K562 (cell line): ENCODE measurements around the gene RHOF. TPM values are rescaled to one million over a fixed set of nuclear protein-coding genes. Genes with fewer than 3 reads are reported as not detected.

Source experiments
- FIP1L1 ChIP-seq: fragments of 200-400 bp; formaldehyde crosslinking; IDR thresholded peaks from 2 replicates; pipeline ENCODE4 v1.6.1; 2018; ENCODE audit warnings: mild to moderate bottlenecking, low read depth, low read length; ENCODE audit not compliant: poor library complexity, severe bottlenecking
- FOXP4 ChIP-seq: sonication (generic); formaldehyde crosslinking; IDR thresholded peaks from 2 replicates; pipeline ENCODE4 v1.8.0; 2022; ENCODE audit warnings: mild to moderate bottlenecking, missing genetic modification reagents, borderline replicate concordance
- GTF2B ChIP-seq: IDR thresholded peaks from 2 replicates; pipeline ENCODE4 v1.6.1; 2011; ENCODE audit not compliant: insufficient read length; ENCODE audit errors: extremely low read depth
- HINFP ChIP-seq: fragments of 450-650 bp; conservative IDR thresholded peaks from 2 replicates; pipeline ENCODE4 v1.6.1; 2016; ENCODE audit warnings: missing genetic modification characterization, low read depth, mild to moderate bottlenecking, control low read depth, missing compliant biosample characterization
- HLTF ChIP-seq: fragments of 450-650 bp; IDR thresholded peaks from 2 replicates; pipeline ENCODE4 v1.6.1; 2016
- JUN ChIP-seq, 2 experiments: sonication (generic) in 1 of 2; formaldehyde crosslinking in 1 of 2; IDR thresholded peaks; 2 replicates each; pipeline versions ENCODE4 v1.6.1 to v1.8.0; 2012 to 2022; ENCODE audit warnings: borderline replicate concordance in 2 of 2, mild to moderate bottlenecking in 2 of 2, improper control_type of control experiment in 1 of 2, low read depth in 1 of 2, low read length in 1 of 2, missing genetic modification reagents in 1 of 2
- NBN ChIP-seq: fragments of 450-650 bp; IDR thresholded peaks from 2 replicates; pipeline ENCODE4 v1.6.1; 2016; ENCODE audit warnings: low read depth, mild to moderate bottlenecking
- NFRKB ChIP-seq: fragments of 450-650 bp; IDR thresholded peaks from 2 replicates; pipeline ENCODE4 v1.6.1; 2016; ENCODE audit warnings: low read depth
- PCBP1 ChIP-seq: fragments of 200-400 bp; formaldehyde crosslinking; IDR thresholded peaks from 2 replicates; pipeline ENCODE4 v1.6.1; 2018; ENCODE audit warnings: mild to moderate bottlenecking, low read depth, low read length; ENCODE audit not compliant: poor library complexity, severe bottlenecking
- PCBP2 ChIP-seq: fragments of 200-400 bp; formaldehyde crosslinking; IDR thresholded peaks from 2 replicates; pipeline ENCODE4 v1.6.1; 2018; ENCODE audit warnings: low read length, low read depth, mild to moderate bottlenecking, moderate library complexity; ENCODE audit not compliant: poor library complexity, severe bottlenecking
- PML ChIP-seq: IDR thresholded peaks from 2 replicates; pipeline ENCODE4 v1.6.1; 2012; ENCODE audit warnings: low read length, inconsistent platforms
- POLR3A ChIP-seq: IDR thresholded peaks from 2 replicates; pipeline ENCODE4 v1.6.1; 2011; ENCODE audit warnings: borderline replicate concordance, mild to moderate bottlenecking, moderate library complexity; ENCODE audit not compliant: insufficient read length, insufficient read depth; ENCODE audit errors: extremely low read depth
- SOX6 ChIP-seq: fragments of 450-650 bp; IDR thresholded peaks from 2 replicates; pipeline ENCODE4 v1.6.1; 2014; ENCODE audit warnings: mild to moderate bottlenecking
- TFE3 ChIP-seq: fragments of 450-650 bp; formaldehyde crosslinking; IDR thresholded peaks from 2 replicates; pipeline ENCODE4 v1.4.0; 2020; ENCODE audit warnings: mild to moderate bottlenecking, mixed read lengths
- ZBTB26 ChIP-seq: fragments of 450-650 bp; formaldehyde crosslinking; IDR thresholded peaks from 2 replicates; pipeline ENCODE4 v1.4.0; 2022; ENCODE audit warnings: missing genetic modification characterization
- ZNF589 ChIP-seq: fragments of 200-800 bp; sonication (Bioruptor generic); IDR thresholded peaks from 2 replicates; pipeline ENCODE4 v1.6.1; 2016; ENCODE audit warnings: low read depth, missing genetic modification characterization, missing compliant biosample characterization
- ZNF766 ChIP-seq: fragments of 200-800 bp; sonication (Bioruptor generic); conservative IDR thresholded peaks from 2 replicates; pipeline ENCODE4 v1.6.1; 2016; ENCODE audit warnings: missing genetic modification characterization, missing compliant biosample characterization
- ZNF778 ChIP-seq: fragments of 450-650 bp; formaldehyde crosslinking; IDR thresholded peaks from 2 replicates; pipeline ENCODE4 v1.4.0; 2020; ENCODE audit warnings: mild to moderate bottlenecking, moderate library complexity
- polyA plus RNA-seq, 8 experiments: library from polyadenylated mRNA; depleted of rRNA in 4 of 8; stranded (reverse) in 5 of 8; unstranded in 3 of 8; fragments of >200 nt; fragmentation: Nextera tagmentation in 2 of 8; fragmentation: Illumina TruSeq in 1 of 8; extraction: Ambion mirVana in 2 of 8; extraction: Trizol in 1 of 8; gene quantifications; 2 replicates each; pipeline versions ENCODE4 v1.2.1 to v1.2.3, GENCODE V29; 2011 to 2014; ENCODE audit warnings: inconsistent platforms in 1 of 8, missing spikeins in 1 of 8
- total RNA-seq, 7 experiments: library from RNA; depleted of rRNA in 6 of 7; stranded (reverse); fragments of >200 nt in 6 of 7; fragmentation: Illumina TruSeq in 2 of 7; extraction: Trizol in 2 of 7; gene quantifications; 2 replicates each; pipeline versions ENCODE4 v1.2.1 to v1.2.3, GENCODE V29; 2011 to 2021; ENCODE audit warnings: low replicate concordance in 1 of 7

RHOF gene
- total and polyA plus RNA-seq, 9 of the 15 experiments (the other 6 are each of a cell fraction or from before 2014, with no cell fraction given): 0.13 to 10.1 (median 4.0) TPM

- peak; percentile 0 for TF ChIP-seq PCBP1
- TF ChIP-seq FOXP4 (CRISPR knock-in tag): 0 out of 2 replicates have a peak, but pooled peaks have one; percentile 62
- no peak for TF ChIP-seq GTF2B
- TF ChIP-seq ZNF778: no peak
- TF ChIP-seq TFE3 (CRISPR knock-in tag): 0 out of 2 replicates have a peak, but pooled peaks have one; percentile 14
- no peak; the same call in 1 of the 2 replicates for TF ChIP-seq ZNF766 (CRISPR knock-in tag)
- peak; percentile 90; the same call in 1 of the 2 replicates for TF ChIP-seq NFRKB
- TF ChIP-seq HLTF: no peak
- no peak for TF ChIP-seq POLR3A
- TF ChIP-seq SOX6: peak; percentile 23
- TF ChIP-seq JUN (IDR thresholded peaks at IDR 0.05; ENCODE audit: borderline replicate concordance, low read depth, low read length): peak; percentile 50; the same call in 1 of the 2 replicates
- no peak for TF ChIP-seq JUN (CRISPR knock-in tag; IDR thresholded peaks at IDR 0.05; ENCODE audit: borderline replicate concordance)
- TF ChIP-seq PML: 0 out of 2 replicates have a peak, but pooled peaks have one; percentile 36
- TF ChIP-seq FIP1L1: peak; percentile 91
- TF ChIP-seq ZBTB26 (CRISPR knock-in tag): no peak
- peak; percentile 37 for TF ChIP-seq PCBP2
- 0 out of 2 replicates have a peak, but pooled peaks have one; percentile 5 for TF ChIP-seq NBN
- TF ChIP-seq HINFP (tag): no peak
- TF ChIP-seq ZNF589 (CRISPR knock-in tag): peak; percentile 53
These were observed 6.6 kb upstream of the RHOF start (continued) for GRCh38 chr12:121799842-121800693.
